MCF 10A (cell line): ENCODE data around the gene RAB27B. TPM values are rescaled to one million over a fixed set of nuclear protein-coding genes. Genes with fewer than 3 reads are reported as not detected.
"Not testable (repeated sequence)": the region's sequence is repeated elsewhere in the genome, so short reads cannot be mapped to it uniquely, and the experiment has no call there.

Experiments used
- BruUV-seq: library from RNA; stranded (reverse); fragments of 400-500 nt; replicated peaks from 2 replicates; lab custom pipeline; 2021; lab: Mats Ljungman, UMichigan
- CTCF ChIA-PET: fragments of 300-600 bp; sonication (Branson Sonifier 250); formaldehyde crosslinking; extraction: SDS; loops from one replicate; lab custom pipeline; 2021; ENCODE audit warnings: antibody characterized with exemption, inconsistent platforms; lab: Yijun Ruan, JAX
- POLR2A ChIA-PET: fragments of 300-600, 350-650 bp; sonication (Branson Sonifier 250); formaldehyde crosslinking; extraction: SDS; loops from one replicate; lab custom pipeline; 2020; ENCODE audit warnings: antibody characterized with exemption, inconsistent platforms; lab: Yijun Ruan, JAX
- DNase-seq: peaks from one replicate; pipeline ENCODE4 v3.0.0-alpha.2; 2018; ENCODE audit not compliant: unreplicated experiment
- H3K27ac Mint-ChIP-seq: one replicate; pipeline ENCODE4 v1.8.0; 2022; ENCODE audit warnings: mild to moderate bottlenecking, low read depth, mixed read lengths; ENCODE audit not compliant: unreplicated experiment
- H3K27me3 Mint-ChIP-seq: one replicate; pipeline ENCODE4 v1.8.0; 2022; ENCODE audit warnings: mixed read lengths; ENCODE audit not compliant: insufficient read depth, unreplicated experiment
- H3K36me3 Mint-ChIP-seq: one replicate; pipeline ENCODE4 v1.8.0; 2022; ENCODE audit warnings: mild to moderate bottlenecking, moderate library complexity, mixed read lengths; ENCODE audit not compliant: insufficient read depth, unreplicated experiment
- H3K4me1 Mint-ChIP-seq: one replicate; pipeline ENCODE4 v1.8.0; 2022; ENCODE audit warnings: mixed read lengths; ENCODE audit not compliant: insufficient read depth, unreplicated experiment
- H3K4me3 Mint-ChIP-seq: one replicate; pipeline ENCODE4 v1.8.0; 2022; ENCODE audit warnings: mild to moderate bottlenecking, moderate library complexity, mixed read lengths; ENCODE audit not compliant: unreplicated experiment
- H3K9me3 Mint-ChIP-seq: one replicate; pipeline ENCODE4 v1.8.0; 2022; ENCODE audit warnings: mixed read lengths; ENCODE audit not compliant: unreplicated experiment
- CTCF ChIP-seq: fragments of 200-600 bp; IDR thresholded peaks from one replicate; pipeline ENCODE4 v1.8.0; 2022; ENCODE audit warnings: antibody characterized with exemption, mild to moderate bottlenecking; ENCODE audit not compliant: unreplicated experiment
- intact Hi-C: fragments of 100-400 bp; cut with micrococcal nuclease; formaldehyde crosslinking; loops from 2 replicates; pipeline ENCODE4 v1.14.1; 2022
- total RNA-seq: library from RNA; stranded (reverse); gene quantifications from 2 replicates; pipeline ENCODE4 v1.2.3, GENCODE V29; 2022

The RAB27B gene
- total RNA-seq, 1 experiment from 2014 or later = 32.2 TPM

- no peaks in the 10 kb centered on the region for H3K9me3 Mint-ChIP-seq
- no peak for TF ChIP-seq CTCF
- intact Hi-C loops = no loop called here
- DNase-seq = no peak
- peaks cover 4% of the 10 kb centered on the region for H3K4me1 Mint-ChIP-seq
- CTCF ChIA-PET = interaction anchor here (0.7 kb wide), 1 partner anchor 47 kb away, joined by 3 read pairs; no protein-coding TSS in a partner anchor
- H3K27ac Mint-ChIP-seq = no peak overlapping the region
- no peaks in the 10 kb centered on the region for H3K27me3 Mint-ChIP-seq
- no peak overlapping the region for H3K4me3 Mint-ChIP-seq
- no TSS peak for BruUV-seq
- POLR2A ChIA-PET = interaction anchor here (0.5 to 1.3 kb wide), 2 partner anchors 22 to 107 kb away, joined by 3 to 4 read pairs; partner anchors contain the start of gene RAB27B
- no peaks in the 10 kb centered on the region for H3K36me3 Mint-ChIP-seq
These were observed 22.5 kb upstream of the RAB27B start for GRCh38 chr18:54805571-54806334.

- Mint-ChIP-seq H3K4me1 (peaks cover 4% of the 10 kb centered on the region), H3K27ac (no peak overlapping the region), H3K36me3 (no peaks in the 10 kb centered on the region), H3K27me3 (no peaks in the 10 kb centered on the region), H3K9me3 (no peaks in the 10 kb centered on the region), H3K4me3 (no peak overlapping the region)
- DNase-seq = no peak
- intact Hi-C loops = no loop called here
- ChIA-PET POLR2A (interaction anchor here (1.3 kb wide), 1 partner anchor 22 kb away, joined by 3 read pairs; the partner anchor contains the start of gene RAB27B), CTCF (interaction anchor here (0.5 to 0.8 kb wide), 4 partner anchors 25 to 305 kb away, joined by 3 read pairs; no protein-coding TSS in a partner anchor)
- TF ChIP-seq CTCF = no peak
- BruUV-seq = no TSS peak
These were observed 21.8 kb upstream of the RAB27B start for GRCh38 chr18:54806526-54806925.

DNA sequence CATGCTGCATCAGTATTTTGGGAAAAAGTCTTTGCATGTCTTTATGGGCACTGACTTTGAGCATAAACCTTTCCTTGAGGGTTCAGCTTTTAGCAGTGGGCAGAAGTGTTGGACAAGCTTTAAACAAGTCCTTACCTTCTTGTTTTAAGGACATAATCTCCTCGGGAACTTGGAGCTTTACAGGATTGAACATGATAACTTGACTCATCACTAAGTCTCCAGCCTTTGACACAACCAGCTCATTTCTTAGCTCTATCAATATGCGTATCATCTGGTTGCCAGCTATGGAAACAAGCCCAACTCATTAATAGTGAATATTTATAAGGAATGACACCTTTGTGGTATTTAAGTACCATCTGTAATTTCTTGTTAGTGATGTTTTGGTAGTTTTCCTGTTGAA, 21.0 kb upstream of the RAB27B start:
- Mint-ChIP-seq H3K4me3 (no peak overlapping the region), H3K27me3 (no peaks in the 10 kb centered on the region), H3K9me3 (no peaks in the 10 kb centered on the region), H3K36me3 (no peaks in the 10 kb centered on the region), H3K4me1 (peaks cover 4% of the 10 kb centered on the region), H3K27ac (no peak overlapping the region)
- no peak for TF ChIP-seq CTCF
- ChIA-PET POLR2A (interaction anchor here (0.9 to 1.3 kb wide), 3 partner anchors 21 to 32 kb away, joined by 3 read pairs; partner anchors contain the start of gene RAB27B), CTCF (interaction anchor here (0.5 to 0.8 kb wide), 4 partner anchors 24 to 307 kb away, joined by 3 to 4 read pairs (median 3); no protein-coding TSS in a partner anchor)
- intact Hi-C loops = no loop called here
- DNase-seq = no peak
- BruUV-seq = no TSS peak

DNA sequence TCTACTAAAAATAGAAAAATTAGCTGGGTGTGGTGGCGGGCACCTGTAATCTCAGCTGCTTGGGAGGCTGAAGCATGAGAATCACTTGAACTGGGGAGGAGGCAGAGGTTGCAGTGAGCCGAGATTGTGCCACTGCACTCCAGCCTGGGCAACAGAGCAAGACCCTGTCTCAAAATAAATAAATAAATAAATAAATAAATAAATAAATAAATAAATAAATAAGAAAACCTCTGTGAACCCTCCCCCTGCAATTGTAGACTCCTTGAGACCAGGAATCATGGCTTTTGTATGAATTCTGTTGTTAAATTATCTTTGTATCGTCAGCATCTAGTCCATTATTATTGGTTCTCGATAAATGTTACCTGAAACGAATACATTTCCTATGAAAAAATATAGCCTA, 17.6 kb upstream of the RAB27B start:
- H3K27me3 Mint-ChIP-seq, DNase-seq, H3K36me3 Mint-ChIP-seq, intact Hi-C loops, H3K27ac Mint-ChIP-seq, CTCF ChIA-PET, H3K9me3 Mint-ChIP-seq, H3K4me3 Mint-ChIP-seq, BruUV-seq, H3K4me1 Mint-ChIP-seq: not testable (repeated sequence)
- POLR2A ChIA-PET = interaction anchor here (0.9 kb wide), 1 partner anchor 14 kb away, joined by 7 read pairs; no protein-coding TSS in a partner anchor
